Activated CD4-positive, alpha-beta memory T cell treated with anti-CD3 and anti-CD28 coated beads, Interleukin-2, amount 10 ng/mL, durations not matched to agents 7 days and 5 days (primary cell): ENCODE data around the gene ACADS. TPM values are rescaled to one million over a fixed set of nuclear protein-coding genes. Genes with fewer than 3 reads are reported as not detected.
A peak's percentile ranks its signal among the peaks of the same experiment; 100 is the strongest.

Experiments
- CTCF ChIA-PET: fragments of 350-600 bp; sonication (Branson Sonifier 250); formaldehyde crosslinking; loops from one replicate; lab custom pipeline; 2021; ENCODE audit warnings: antibody characterized with exemption, inconsistent platforms; lab: Charles Lee
- POLR2A ChIA-PET: fragments of 350-600 bp; sonication (Branson Sonifier 250); formaldehyde crosslinking; loops from one replicate; lab custom pipeline; 2021; ENCODE audit warnings: antibody characterized with exemption; lab: Charles Lee
- DNase-seq: peaks from one replicate; pipeline ENCODE4 v3.0.0-alpha.2; 2020
- H3K27ac Mint-ChIP-seq: one replicate; pipeline ENCODE4 v1.8.0; 2021; ENCODE audit warnings: mild to moderate bottlenecking, mixed read lengths
- H3K27me3 Mint-ChIP-seq: one replicate; pipeline ENCODE4 v1.8.0; 2021; ENCODE audit warnings: mixed read lengths
- H3K36me3 Mint-ChIP-seq: one replicate; pipeline ENCODE4 v1.8.0; 2021; ENCODE audit warnings: low read depth, mixed read lengths
- H3K4me1 Mint-ChIP-seq: one replicate; pipeline ENCODE4 v1.8.0; 2021; ENCODE audit warnings: mixed read lengths
- H3K4me3 Mint-ChIP-seq: one replicate; pipeline ENCODE4 v1.8.0; 2021; ENCODE audit warnings: mild to moderate bottlenecking, mixed read lengths
- H3K9me3 Mint-ChIP-seq: one replicate; pipeline ENCODE4 v1.8.0; 2021; ENCODE audit warnings: mixed read lengths
- total RNA-seq, 2 experiments: library from RNA; stranded (reverse); gene quantifications; one replicate each; pipeline ENCODE4 v1.2.3, GENCODE V29; 2021

Gene ACADS
- total RNA-seq, 2 experiments from 2014 or later = 13.7 to 14.9 TPM

- Mint-ChIP-seq H3K27ac (peak overlapping the region; percentile 56), H3K27me3 (no peaks in the 10 kb centered on the region), H3K4me3 (peak overlapping the region; percentile 82), H3K36me3 (peaks cover 14% of the 10 kb centered on the region), H3K9me3 (no peaks in the 10 kb centered on the region), H3K4me1 (peaks cover 73% of the 10 kb centered on the region)
- DNase-seq = no peak
- POLR2A ChIA-PET = interaction anchor here (0.9 to 4.2 kb wide), 7 partner anchors 10 to 397 kb away, joined by 3 to 24 read pairs (median 4); partner anchors contain the start of genes RNU4-2 and UNC119B
- CTCF ChIA-PET = interaction anchor here (2.4 to 9.7 kb wide), 2 partner anchors 41 to 44 kb away, joined by 5 to 91 read pairs; no protein-coding TSS in a partner anchor
Observed at GRCh38 chr12:120688527-120689071, 37.0 kb upstream of the ACADS start.

GRCh38 chr12:120689397-120690082 lies 36.1 kb upstream of the ACADS start:
- CTCF ChIA-PET = interaction anchor here (0.6 to 9.7 kb wide), 2 partner anchors 41 to 296 kb away, joined by 3 to 91 read pairs; no protein-coding TSS in a partner anchor
- Mint-ChIP-seq H3K36me3 (peaks cover 22% of the 10 kb centered on the region), H3K27ac (no peak overlapping the region), H3K4me3 (peak overlapping the region; percentile 82), H3K4me1 (peaks cover 71% of the 10 kb centered on the region), H3K27me3 (no peaks in the 10 kb centered on the region), H3K9me3 (no peaks in the 10 kb centered on the region)
- POLR2A ChIA-PET = interaction anchor here (1.1 to 4.2 kb wide), 2 partner anchors 21 to 398 kb away, joined by 5 to 24 read pairs; partner anchors contain the start of genes RNU4-2 and UNC119B
- DNase-seq = no peak

DNA sequence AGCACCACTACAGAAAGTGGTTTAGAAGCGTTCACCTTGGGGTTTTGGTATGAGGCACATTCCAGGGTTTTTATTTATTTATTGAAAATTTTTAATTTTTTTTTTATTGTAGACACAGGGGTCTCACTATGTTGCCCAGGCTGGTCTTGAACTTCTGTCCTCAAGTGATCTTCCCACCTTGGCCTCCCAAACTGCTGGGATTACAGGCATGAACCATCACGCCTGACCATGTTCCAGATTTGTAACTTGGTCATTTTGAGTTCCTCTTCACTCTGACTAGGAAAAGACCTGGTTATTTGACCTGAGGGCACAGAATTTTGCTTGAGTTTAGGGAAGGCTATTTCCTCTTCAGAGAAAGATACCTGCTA lies 35.6 kb upstream of the ACADS start:
- no peaks in the 10 kb centered on the region for H3K27me3 Mint-ChIP-seq
- H3K9me3 Mint-ChIP-seq = no peaks in the 10 kb centered on the region
- H3K4me1 Mint-ChIP-seq = peaks cover 66% of the 10 kb centered on the region
- H3K27ac Mint-ChIP-seq = no peak overlapping the region
- no peak for DNase-seq
- CTCF ChIA-PET = interaction anchor here (9.7 kb wide), 1 partner anchor 42 kb away, joined by 91 read pairs; no protein-coding TSS in a partner anchor
- H3K36me3 Mint-ChIP-seq = peaks cover 26% of the 10 kb centered on the region
- H3K4me3 Mint-ChIP-seq = no peak overlapping the region
- POLR2A ChIA-PET = interaction anchor here (1.1 to 4.2 kb wide), 2 partner anchors 21 to 398 kb away, joined by 5 to 24 read pairs; partner anchors contain the start of genes RNU4-2 and UNC119B

GRCh38 chr12:120690978-120691377 lies 34.6 kb upstream of the ACADS start:
- DNase-seq = no peak
- Mint-ChIP-seq H3K4me1 (peaks cover 59% of the 10 kb centered on the region), H3K4me3 (no peak overlapping the region), H3K36me3 (peaks cover 34% of the 10 kb centered on the region), H3K27ac (no peak overlapping the region), H3K9me3 (no peaks in the 10 kb centered on the region), H3K27me3 (no peaks in the 10 kb centered on the region)
- CTCF ChIA-PET = interaction anchor here (9.7 kb wide), 1 partner anchor 43 kb away, joined by 91 read pairs; no protein-coding TSS in a partner anchor
- POLR2A ChIA-PET = no interaction called here

- Mint-ChIP-seq H3K9me3 (no peaks in the 10 kb centered on the region), H3K36me3 (peaks cover 46% of the 10 kb centered on the region), H3K27me3 (no peaks in the 10 kb centered on the region), H3K4me1 (peaks cover 59% of the 10 kb centered on the region), H3K4me3 (no peak overlapping the region), H3K27ac (peak overlapping the region; percentile 24)
- no peak for DNase-seq
- ChIA-PET CTCF (interaction anchor here (1.2 to 9.7 kb wide), 2 partner anchors 44 to 110 kb away, joined by 3 to 91 read pairs; no protein-coding TSS in a partner anchor), POLR2A (no interaction called here)
Observed at GRCh38 chr12:120692524-120693033, 33.0 kb upstream of the ACADS start.

GRCh38 chr12:120693848-120694247 lies 31.8 kb upstream of the ACADS start:
- H3K4me1 Mint-ChIP-seq = peaks cover 50% of the 10 kb centered on the region
- ChIA-PET POLR2A (interaction anchor here (0.8 kb wide), 1 partner anchor 12 kb away, joined by 3 read pairs; no protein-coding TSS in a partner anchor), CTCF (interaction anchor here (9.7 kb wide), 1 partner anchor 46 kb away, joined by 91 read pairs; no protein-coding TSS in a partner anchor)
- no peak overlapping the region for H3K27ac Mint-ChIP-seq
- no peak for DNase-seq
- peaks cover 56% of the 10 kb centered on the region for H3K36me3 Mint-ChIP-seq
- no peaks in the 10 kb centered on the region for H3K9me3 Mint-ChIP-seq
- H3K27me3 Mint-ChIP-seq = no peaks in the 10 kb centered on the region
- no peak overlapping the region for H3K4me3 Mint-ChIP-seq

GRCh38 chr12:120696626-120697025 lies 29.0 kb upstream of the ACADS start:
- no peak overlapping the region for H3K27ac Mint-ChIP-seq
- H3K36me3 Mint-ChIP-seq = peaks cover 75% of the 10 kb centered on the region
- CTCF ChIA-PET = no interaction called here
- DNase-seq = no peak
- H3K27me3 Mint-ChIP-seq = no peaks in the 10 kb centered on the region
- H3K9me3 Mint-ChIP-seq = no peaks in the 10 kb centered on the region
- POLR2A ChIA-PET = no interaction called here
- no peak overlapping the region for H3K4me3 Mint-ChIP-seq
- peaks cover 25% of the 10 kb centered on the region for H3K4me1 Mint-ChIP-seq

DNA sequence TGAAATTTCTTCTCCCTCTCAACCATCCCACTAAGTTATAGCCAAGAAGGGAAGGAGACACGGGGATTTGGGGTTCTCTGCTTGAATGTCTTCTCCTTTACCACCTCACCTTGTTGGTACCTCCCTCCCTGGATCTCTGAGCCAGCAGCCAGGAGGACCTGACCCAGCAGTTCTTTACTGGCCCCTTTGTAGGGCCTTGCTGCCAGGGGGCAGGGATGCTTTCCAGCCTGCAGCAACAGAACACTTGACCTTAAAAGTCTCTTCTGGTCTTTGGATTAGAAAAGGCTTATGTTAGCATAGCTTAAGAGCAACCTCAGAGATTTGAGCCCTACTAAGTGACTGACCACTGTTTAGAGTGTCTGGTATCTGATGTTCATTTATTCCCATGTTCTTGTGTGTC lies 28.3 kb upstream of the ACADS start:
- Mint-ChIP-seq H3K4me1 (peaks cover 19% of the 10 kb centered on the region), H3K27me3 (no peaks in the 10 kb centered on the region), H3K36me3 (peaks cover 79% of the 10 kb centered on the region), H3K4me3 (no peak overlapping the region), H3K27ac (no peak overlapping the region), H3K9me3 (no peaks in the 10 kb centered on the region)
- POLR2A ChIA-PET = interaction anchor here (1.0 kb wide), 1 partner anchor 13 kb away, joined by 4 read pairs; no protein-coding TSS in a partner anchor
- CTCF ChIA-PET = interaction anchor here (1.0 to 2.6 kb wide), 2 partner anchors 47 to 50 kb away, joined by 3 to 12 read pairs; no protein-coding TSS in a partner anchor
- no peak for DNase-seq

GRCh38 chr12:120698665-120699064 lies 27.0 kb upstream of the ACADS start:
- Mint-ChIP-seq H3K27ac (peak overlapping the region; percentile 33), H3K9me3 (no peaks in the 10 kb centered on the region), H3K4me3 (no peak overlapping the region), H3K4me1 (peaks cover 7% of the 10 kb centered on the region), H3K36me3 (peaks cover 75% of the 10 kb centered on the region), H3K27me3 (no peaks in the 10 kb centered on the region)
- CTCF ChIA-PET = interaction anchor here (0.8 to 2.6 kb wide), 3 partner anchors 11 to 51 kb away, joined by 3 to 12 read pairs (median 4); partner anchors contain the start of gene UNC119B
- POLR2A ChIA-PET = interaction anchor here (0.8 to 1.2 kb wide), 4 partner anchors 11 to 117 kb away, joined by 3 to 4 read pairs (median 3); partner anchors contain the start of genes MLEC and POP5
- DNase-seq = no peak

DNA sequence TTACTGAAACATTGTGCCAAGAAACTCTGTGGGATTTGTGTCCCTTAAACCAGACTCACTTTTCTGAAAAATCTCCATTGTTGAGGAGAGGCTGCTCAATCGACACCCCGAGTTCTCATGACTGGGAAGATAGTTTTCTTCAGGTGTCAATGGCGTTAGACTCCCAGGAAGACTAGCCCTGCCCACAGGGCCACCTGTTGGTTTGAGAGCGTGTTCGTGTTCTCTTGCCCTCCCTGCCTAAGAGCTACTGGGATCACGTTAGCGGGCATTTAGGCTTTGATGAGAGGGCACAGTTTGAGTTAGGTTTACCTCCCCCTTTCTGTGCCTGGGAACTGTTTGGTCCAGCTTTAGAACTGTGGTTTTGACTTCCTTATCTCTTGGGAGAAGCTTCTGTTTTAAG lies 26.1 kb upstream of the ACADS start:
- Mint-ChIP-seq H3K4me3 (no peak overlapping the region), H3K9me3 (no peaks in the 10 kb centered on the region), H3K27ac (no peak overlapping the region), H3K4me1 (peaks cover 4% of the 10 kb centered on the region), H3K27me3 (no peaks in the 10 kb centered on the region), H3K36me3 (peaks cover 67% of the 10 kb centered on the region)
- DNase-seq = no peak
- ChIA-PET POLR2A (interaction anchor here (1.2 kb wide), 2 partner anchors 11 to 50 kb away, joined by 3 read pairs; no protein-coding TSS in a partner anchor), CTCF (interaction anchor here (1.1 to 2.6 kb wide), 2 partner anchors 50 to 52 kb away, joined by 4 to 12 read pairs; no protein-coding TSS in a partner anchor)

- DNase-seq = no peak
- no peaks in the 10 kb centered on the region for H3K9me3 Mint-ChIP-seq
- peaks cover 4% of the 10 kb centered on the region for H3K4me1 Mint-ChIP-seq
- ChIA-PET POLR2A (interaction anchor here (1.2 kb wide), 1 partner anchor 10 kb away, joined by 3 read pairs; no protein-coding TSS in a partner anchor), CTCF (interaction anchor here (1.3 kb wide), 1 partner anchor 52 kb away, joined by 4 read pairs; no protein-coding TSS in a partner anchor)
- H3K4me3 Mint-ChIP-seq = no peak overlapping the region
- H3K36me3 Mint-ChIP-seq = peaks cover 55% of the 10 kb centered on the region
- no peaks in the 10 kb centered on the region for H3K27me3 Mint-ChIP-seq
- H3K27ac Mint-ChIP-seq = no peak overlapping the region
Observed at GRCh38 chr12:120700886-120701285, 24.7 kb upstream of the ACADS start.

- DNase-seq = no peak
- POLR2A ChIA-PET = interaction anchor here (1.7 kb wide), 1 partner anchor 15 kb away, joined by 4 read pairs; no protein-coding TSS in a partner anchor
- peaks cover 4% of the 10 kb centered on the region for H3K4me1 Mint-ChIP-seq
- H3K27ac Mint-ChIP-seq = no peak overlapping the region
- CTCF ChIA-PET = interaction anchor here (1.3 kb wide), 1 partner anchor 53 kb away, joined by 7 read pairs; no protein-coding TSS in a partner anchor
- no peaks in the 10 kb centered on the region for H3K9me3 Mint-ChIP-seq
- H3K36me3 Mint-ChIP-seq = peaks cover 41% of the 10 kb centered on the region
- no peak overlapping the region for H3K4me3 Mint-ChIP-seq
- H3K27me3 Mint-ChIP-seq = no peaks in the 10 kb centered on the region
Observed at GRCh38 chr12:120702637-120703036, 23.0 kb upstream of the ACADS start.
